Fibroblast of lung (primary cell): Measurements from ENCODE around the gene ACOT9.

ENCODE experiments used
- EZH2 ChIP-seq: IDR thresholded peaks from 2 replicates; pipeline ENCODE4 v1.5.1; 2012; ENCODE audit warnings: low read length, control low read depth, mild to moderate bottlenecking; ENCODE audit errors: missing control alignments
- TF ChIP-seq, protein P1 (sequence below), 2 donors: IDR thresholded peaks in 1 of 2; conservative IDR thresholded peaks in 1 of 2; 1 replicate in 1 of 2; 2 replicates in 1 of 2; pipeline ENCODE4 v1.5.1; 2011 to 2012; ENCODE audit warnings: low read length in 2 of 2, control low read depth in 1 of 2, inconsistent platforms in 1 of 2, low read depth in 1 of 2, mild to moderate bottlenecking in 1 of 2

DNA sequence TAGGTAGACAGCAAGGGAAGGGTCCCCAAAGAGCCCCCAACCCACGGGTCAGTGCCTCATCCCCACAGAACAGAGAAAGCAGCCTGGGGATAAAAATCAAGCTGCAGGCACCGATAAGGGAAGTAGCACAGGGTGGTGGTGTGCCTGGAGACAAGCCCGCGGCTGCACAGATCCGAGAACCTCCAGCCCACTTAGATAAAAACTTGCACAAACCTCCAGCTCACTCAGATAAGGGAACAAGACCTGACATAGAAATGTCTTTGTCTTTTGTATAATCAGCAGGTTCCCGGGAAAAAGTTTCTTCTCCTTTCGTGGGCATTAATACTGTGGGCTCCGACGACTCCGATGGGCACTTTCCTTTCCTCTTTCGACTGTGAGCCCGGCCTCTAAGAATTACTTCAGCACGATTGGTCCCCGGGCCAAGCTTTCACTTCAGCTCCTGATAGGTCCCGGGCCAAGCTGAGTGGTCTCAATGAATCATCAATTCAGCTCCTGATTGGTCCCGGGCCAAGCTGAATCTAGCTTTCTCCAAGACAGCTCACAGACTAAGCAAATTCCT lies 43.4 kb downstream of the ACOT9 start:
- TF ChIP-seq, protein P1, sequence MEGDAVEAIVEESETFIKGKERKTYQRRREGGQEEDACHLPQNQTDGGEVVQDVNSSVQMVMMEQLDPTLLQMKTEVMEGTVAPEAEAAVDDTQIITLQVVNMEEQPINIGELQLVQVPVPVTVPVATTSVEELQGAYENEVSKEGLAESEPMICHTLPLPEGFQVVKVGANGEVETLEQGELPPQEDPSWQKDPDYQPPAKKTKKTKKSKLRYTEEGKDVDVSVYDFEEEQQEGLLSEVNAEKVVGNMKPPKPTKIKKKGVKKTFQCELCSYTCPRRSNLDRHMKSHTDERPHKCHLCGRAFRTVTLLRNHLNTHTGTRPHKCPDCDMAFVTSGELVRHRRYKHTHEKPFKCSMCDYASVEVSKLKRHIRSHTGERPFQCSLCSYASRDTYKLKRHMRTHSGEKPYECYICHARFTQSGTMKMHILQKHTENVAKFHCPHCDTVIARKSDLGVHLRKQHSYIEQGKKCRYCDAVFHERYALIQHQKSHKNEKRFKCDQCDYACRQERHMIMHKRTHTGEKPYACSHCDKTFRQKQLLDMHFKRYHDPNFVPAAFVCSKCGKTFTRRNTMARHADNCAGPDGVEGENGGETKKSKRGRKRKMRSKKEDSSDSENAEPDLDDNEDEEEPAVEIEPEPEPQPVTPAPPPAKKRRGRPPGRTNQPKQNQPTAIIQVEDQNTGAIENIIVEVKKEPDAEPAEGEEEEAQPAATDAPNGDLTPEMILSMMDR (conservative IDR thresholded peaks at IDR 0.05 in 1 of 2, IDR thresholded peaks at IDR 0.05 in 1 of 2; ENCODE audit: low read depth in 1 of 2, low read length in 2 of 2), result no peak
- no peak for TF ChIP-seq EZH2
